ENCODE measurements around the gene CDS2.

CDS2 gene

GRCh38 chr20:5109276-5109675 lies 17.5 kb upstream of the CDS2 start:
- no peak for ATAC-seq
- no peak for TF ChIP-seq ISL1 (CRISPR knock-in tag; IDR thresholded peaks at IDR 0.05)
- no peak for TF ChIP-seq PPARA (CRISPR knock-in tag; IDR thresholded peaks at IDR 0.05; ENCODE audit: borderline replicate concordance)
- no peak for TF ChIP-seq GLIS3 (CRISPR knock-in tag; IDR thresholded peaks at IDR 0.05)
- no peak for TF ChIP-seq BACH2 (CRISPR knock-in tag; IDR thresholded peaks at IDR 0.05; ENCODE audit: borderline replicate concordance)
- TF ChIP-seq ZNF8 (CRISPR knock-in tag; IDR thresholded peaks at IDR 0.05) = no peak
- TF ChIP-seq TCF4 (CRISPR knock-in tag; IDR thresholded peaks at IDR 0.05; ENCODE audit: borderline replicate concordance) = no peak
- no peak for TF ChIP-seq ESRRG (CRISPR knock-in tag; IDR thresholded peaks at IDR 0.05)
- no peak for TF ChIP-seq POU6F1 (CRISPR knock-in tag; IDR thresholded peaks at IDR 0.05; ENCODE audit: borderline replicate concordance, low read depth)
- TF ChIP-seq CREB5 (CRISPR knock-in tag; IDR thresholded peaks at IDR 0.05; ENCODE audit: low read depth) = no peak
- no peak for TF ChIP-seq SNAI2 (CRISPR knock-in tag; IDR thresholded peaks at IDR 0.05)
- no peak for TF ChIP-seq ZNF70 (CRISPR knock-in tag; IDR thresholded peaks at IDR 0.05)
- TF ChIP-seq ZC3H10 (CRISPR knock-in tag; IDR thresholded peaks at IDR 0.05) = no peak
- TF ChIP-seq TOX (CRISPR knock-in tag; IDR thresholded peaks at IDR 0.05; ENCODE audit: borderline replicate concordance) = no peak

- TF ChIP-seq ARNTL (CRISPR knock-in tag; IDR thresholded peaks at IDR 0.05; ENCODE audit: borderline replicate concordance, low read depth) (no peak), TSHZ2 (CRISPR knock-in tag; IDR thresholded peaks at IDR 0.05) (no peak), GLIS3 (CRISPR knock-in tag; IDR thresholded peaks at IDR 0.05) (no peak), TOX (CRISPR knock-in tag; IDR thresholded peaks at IDR 0.05; ENCODE audit: borderline replicate concordance) (no peak), ZNF8 (CRISPR knock-in tag; IDR thresholded peaks at IDR 0.05) (no peak), OSR1 (CRISPR knock-in tag; IDR thresholded peaks at IDR 0.05) (no peak), RARB (CRISPR knock-in tag; IDR thresholded peaks at IDR 0.05) (no peak), ZFP3 (CRISPR knock-in tag; IDR thresholded peaks at IDR 0.05) (no peak), POU6F1 (CRISPR knock-in tag; IDR thresholded peaks at IDR 0.05; ENCODE audit: borderline replicate concordance, low read depth) (no peak), ZFP30 (CRISPR knock-in tag; IDR thresholded peaks at IDR 0.05) (no peak), TCF4 (CRISPR knock-in tag; IDR thresholded peaks at IDR 0.05; ENCODE audit: borderline replicate concordance) (no peak), PATZ1 (CRISPR knock-in tag; IDR thresholded peaks at IDR 0.05; ENCODE audit: borderline replicate concordance) (no peak)
- no peak for ATAC-seq
Observed at GRCh38 chr20:5113615-5113986, 13.2 kb upstream of the CDS2 start.

GRCh38 chr20:5114403-5114802 lies 12.4 kb upstream of the CDS2 start:
- no peak for ATAC-seq
- TF ChIP-seq POU6F1 (CRISPR knock-in tag; IDR thresholded peaks at IDR 0.05; ENCODE audit: borderline replicate concordance, low read depth) (no peak), ISL1 (CRISPR knock-in tag; IDR thresholded peaks at IDR 0.05) (no peak), ZNF565 (CRISPR knock-in tag; conservative IDR thresholded peaks at IDR 0.05; ENCODE audit: low read depth) (no peak), SNAI2 (CRISPR knock-in tag; IDR thresholded peaks at IDR 0.05) (no peak), CSRNP3 (CRISPR knock-in tag; IDR thresholded peaks at IDR 0.05) (no peak), ARNTL (CRISPR knock-in tag; IDR thresholded peaks at IDR 0.05; ENCODE audit: borderline replicate concordance, low read depth) (no peak)

Data from SK-N-SH treated with all-trans-retinoic acid at 6 μM for 48 hours (cell line).